SK-N-SH (cell line): ENCODE data around the gene SEPSECS. TPM values are rescaled to one million over a fixed set of nuclear protein-coding genes. Genes with fewer than 3 reads are reported as not detected.

Source experiments
- CTCF ChIA-PET: fragments of 300-600, 350-600 bp; formaldehyde crosslinking; extraction: SDS; loops from one replicate; lab custom pipeline; 2021; lab: Yijun Ruan, JAX
- POLR2A ChIA-PET: fragments of 350-600 bp; sonication (Branson Sonifier 250); formaldehyde crosslinking; extraction: SDS; loops from one replicate; lab custom pipeline; 2020; ENCODE audit warnings: antibody characterized with exemption, inconsistent platforms; lab: Yijun Ruan, JAX
- DNase-seq: peaks from one replicate; pipeline ENCODE4 v3.0.0; 2012
- H2AFZ ChIP-seq: fragments of 200-600 bp; sonication (generic); 2 replicates; pipeline ENCODE4 v1.8.1; 2016; ENCODE audit warnings: antibody characterized with exemption, mild to moderate bottlenecking, low read depth
- H3F3A ChIP-seq: fragments of 200-600 bp; sonication (generic); replicated peaks from 2 replicates; pipeline ENCODE3; 2016; ENCODE audit warnings: antibody characterized with exemption, mild to moderate bottlenecking; ENCODE audit not compliant: insufficient read depth
- H3K27ac ChIP-seq, 2 experiments: fragments of 200-500 bp in 1 of 2; fragments of 200-600 bp in 1 of 2; sonication (Bioruptor generic) in 1 of 2; sonication (generic), shearing (Covaris generic) in 1 of 2; 2 replicates each; pipeline versions ENCODE4 v1.5.1 to v1.6.1; 2014 to 2016; ENCODE audit warnings: low read depth in 2 of 2, inconsistent platforms in 1 of 2, low read length in 1 of 2, mild to moderate bottlenecking in 1 of 2, mixed read lengths in 1 of 2
- H3K27me3 ChIP-seq: fragments of 200-600 bp; sonication (generic), shearing (Covaris generic); 2 replicates; pipeline ENCODE4 v1.6.1; 2016; ENCODE audit warnings: mixed run types; ENCODE audit not compliant: insufficient read depth
- H3K36me3 ChIP-seq, 2 experiments: fragments of 200-500 bp in 1 of 2; fragments of 200-600 bp in 1 of 2; sonication (Bioruptor generic) in 1 of 2; sonication (generic) in 1 of 2; replicated peaks in 1 of 2; 2 replicates each; pipeline versions ENCODE3 to v1.5.1; 2014 to 2016; ENCODE audit warnings: low read length in 1 of 2, mild to moderate bottlenecking in 1 of 2; ENCODE audit not compliant: insufficient read depth in 2 of 2, control insufficient read depth in 1 of 2
- H3K4me1 ChIP-seq, 2 experiments: fragments of 200-500 bp in 1 of 2; fragments of 200-600 bp in 1 of 2; sonication (Bioruptor generic) in 1 of 2; sonication (generic), shearing (Covaris generic) in 1 of 2; 2 replicates each; pipeline versions ENCODE4 v1.5.1 to v1.6.1; 2014 to 2016; ENCODE audit warnings: low read depth in 1 of 2, low read length in 1 of 2, mixed run types in 1 of 2; ENCODE audit not compliant: insufficient read depth in 2 of 2, control insufficient read depth in 1 of 2
- H3K4me2 ChIP-seq: fragments of 200-600 bp; sonication (generic), shearing (Covaris generic); 2 replicates; pipeline ENCODE4 v1.6.1; 2017; ENCODE audit warnings: mixed run types
- H3K4me3 ChIP-seq, 2 experiments: fragments of 200-500 bp in 1 of 2; fragments of 200-600 bp in 1 of 2; sonication (Bioruptor generic) in 1 of 2; sonication (generic), shearing (Covaris generic) in 1 of 2; 2 replicates each; pipeline versions ENCODE4 v1.5.1 to v1.8.1; 2014 to 2016; ENCODE audit warnings: low read depth in 2 of 2, inconsistent platforms in 1 of 2, low read length in 1 of 2, mild to moderate bottlenecking in 1 of 2, mixed read lengths in 1 of 2, moderate library complexity in 1 of 2
- H3K79me2 ChIP-seq: fragments of 200-600 bp; sonication (generic); 2 replicates; pipeline ENCODE4 v1.8.1; 2017; ENCODE audit warnings: mild to moderate bottlenecking; ENCODE audit not compliant: insufficient read depth
- H3K9ac ChIP-seq: fragments of 200-600 bp; sonication (generic); 2 replicates; pipeline ENCODE4 v1.6.1; 2017; ENCODE audit warnings: mixed run types
- H3K9me2 ChIP-seq: fragments of 200-600 bp; sonication (generic); 2 replicates; pipeline ENCODE4 v1.6.1; 2017; ENCODE audit warnings: mixed run types
- H3K9me3 ChIP-seq: fragments of 200-600 bp; sonication (generic); 2 replicates; pipeline ENCODE4 v1.6.1; 2017; ENCODE audit warnings: mixed run types, mild to moderate bottlenecking, moderate library complexity
- H4K20me1 ChIP-seq: fragments of 200-600 bp; sonication (generic); 2 replicates; pipeline ENCODE4 v1.6.1; 2017; ENCODE audit warnings: mild to moderate bottlenecking, mixed run types; ENCODE audit not compliant: insufficient read depth
- CHD2 ChIP-seq: fragments of 150-350 bp; IDR thresholded peaks from 2 replicates; pipeline ENCODE4 v1.6.1; 2018; ENCODE audit warnings: low read length; ENCODE audit not compliant: partially characterized antibody
- CTCF ChIP-seq: fragments of 200-600 bp; sonication (generic); IDR thresholded peaks from 2 replicates; pipeline ENCODE4 v1.6.1; 2017; ENCODE audit warnings: antibody characterized with exemption, mild to moderate bottlenecking, moderate library complexity
- ELF1 ChIP-seq: IDR thresholded peaks from 2 replicates; pipeline ENCODE4 v1.4.0; 2012
- EP300 ChIP-seq, 2 experiments: IDR thresholded peaks; 2 replicates each; pipeline versions ENCODE4 v1.4.0 to v1.6.1; 2012; ENCODE audit warnings: borderline replicate concordance in 1 of 2, low read depth in 1 of 2, low read length in 1 of 2
- EZH2phosphoT487 ChIP-seq: fragments of 200-600 bp; sonication (generic); IDR thresholded peaks from 2 replicates; pipeline ENCODE4 v1.6.1; 2017; ENCODE audit warnings: low read depth, mixed run types, mild to moderate bottlenecking, antibody characterized with exemption, moderate library complexity, borderline replicate concordance
- FOSL2 ChIP-seq: IDR thresholded peaks from 2 replicates; pipeline ENCODE4 v1.4.0; 2012; ENCODE audit warnings: low read depth, mild to moderate bottlenecking, moderate library complexity, borderline replicate concordance
- FOXM1 ChIP-seq: IDR thresholded peaks from 2 replicates; pipeline ENCODE4 v1.4.0; 2012; ENCODE audit warnings: low read depth, mild to moderate bottlenecking
- NFIC ChIP-seq: IDR thresholded peaks from 2 replicates; pipeline ENCODE4 v1.4.0; 2012; ENCODE audit warnings: borderline replicate concordance
- NRF1 ChIP-seq: IDR thresholded peaks from 2 replicates; pipeline ENCODE4 v1.6.1; 2012; ENCODE audit warnings: low read depth, mild to moderate bottlenecking, low read length
- PBX3 ChIP-seq: IDR thresholded peaks from 2 replicates; pipeline ENCODE4; 2012
- RAD21 ChIP-seq: IDR thresholded peaks from 2 replicates; pipeline ENCODE4 v1.6.1; 2012; ENCODE audit warnings: mild to moderate bottlenecking, low read length
- RCOR1 ChIP-seq: fragments of 150-350 bp; IDR thresholded peaks from 2 replicates; pipeline ENCODE4 v1.6.1; 2017; ENCODE audit warnings: antibody characterized with exemption, low read length
- SIN3A ChIP-seq: IDR thresholded peaks from 2 replicates; pipeline ENCODE4 v1.6.1; 2012; ENCODE audit warnings: low read depth, mild to moderate bottlenecking, low read length, moderate library complexity, borderline replicate concordance
- SMC3 ChIP-seq: IDR thresholded peaks from 2 replicates; pipeline ENCODE4 v1.6.1; 2012; ENCODE audit warnings: low read depth, low read length, improper control_type of control experiment
- TAF1 ChIP-seq: IDR thresholded peaks from 2 replicates; pipeline ENCODE4 v1.6.1; 2012; ENCODE audit warnings: low read depth, mild to moderate bottlenecking, low read length, moderate library complexity, borderline replicate concordance
- TCF12 ChIP-seq: IDR thresholded peaks from 2 replicates; pipeline ENCODE4 v1.4.0; 2012
- USF1 ChIP-seq: IDR thresholded peaks from 2 replicates; pipeline ENCODE4 v1.4.0; 2012; ENCODE audit warnings: low read depth, borderline replicate concordance
- USF2 ChIP-seq: fragments of 150-350 bp; IDR thresholded peaks from 2 replicates; pipeline ENCODE4 v1.6.1; 2017; ENCODE audit warnings: antibody characterized with exemption, low read length, low read depth, borderline replicate concordance
- YY1 ChIP-seq: IDR thresholded peaks from 2 replicates; pipeline ENCODE4 v1.4.0; 2012; ENCODE audit warnings: low read depth, mild to moderate bottlenecking
- ZBTB33 ChIP-seq: IDR thresholded peaks from 2 replicates; pipeline ENCODE4 v1.4.0; 2012; ENCODE audit warnings: low read depth, borderline replicate concordance
- WGBS: methylation state at CpG from one replicate; pipeline ENCODE4 v1.1.6; 2017; ENCODE audit warnings: low lambda C conversion rate; 5-methylcytosine and 5-hydroxymethylcytosine counted together
- polyA plus RNA-seq, 3 experiments: library from polyadenylated mRNA; depleted of rRNA; stranded (reverse); fragments of >200 nt; gene quantifications; 2 replicates each; pipeline ENCODE4 v1.2.3, GENCODE V29; 2012

SEPSECS gene
- polyA plus RNA-seq, 1 of the 3 experiments (the other 2 are of a cell fraction): 2.0 TPM

- Histone ChIP-seq H3K4me2 (no peak overlapping the region), H3K4me1 (no peaks in the 10 kb centered on the region), H3K27me3 (no peaks in the 10 kb centered on the region), H2AFZ (no peak overlapping the region), H3K27ac (no peak overlapping the region), H3K9me2 (no peaks in the 10 kb centered on the region), H3K9me3 (no peaks in the 10 kb centered on the region), H4K20me1 (no peaks in the 10 kb centered on the region), H3K9ac (no peak overlapping the region), H3K79me2 (no peaks in the 10 kb centered on the region), H3K36me3 (peaks cover 0 to 7% of the 10 kb centered on the region in 2 experiments), H3F3A (no peaks in the 10 kb centered on the region), H3K4me3 (no peak overlapping the region)
- ChIA-PET POLR2A (no interaction called here), CTCF (no interaction called here)
- WGBS: 85% methylated on average over 4 of the region's 4 CpGs
- TF ChIP-seq SIN3A (no peak), ELF1 (no peak), TAF1 (no peak), FOSL2 (no peak), USF2 (no peak), ZBTB33 (no peak), NFIC (no peak), CHD2 (no peak), RAD21 (no peak), FOXM1 (no peak), TCF12 (no peak), CTCF (no peak), PBX3 (no peak), YY1 (no peak), SMC3 (no peak), EZH2phosphoT487 (no peak), RCOR1 (no peak), USF1 (no peak), NRF1 (no peak), EP300 (IDR thresholded peaks at IDR 0.05; ENCODE audit: borderline replicate concordance in 1 of 2, low read depth in 1 of 2, low read length in 1 of 2) (no peak)
- DNase-seq: no peak
Observed at GRCh38 chr4:25141592-25141991, 18.7 kb downstream of the SEPSECS start.
